Skeletal muscle cell (primary cell): ENCODE measurements around the gene FAM237B.

Experiments
- DNase-seq: peaks from one replicate; pipeline ENCODE4 v3.0.0-alpha.2; 2010; ENCODE audit warnings: low read depth
- H3K4me3 ChIP-seq: 2 replicates; pipeline ENCODE4 v1.5.1; 2011; ENCODE audit warnings: low read depth, mild to moderate bottlenecking, control low read depth, low read length, moderate library complexity

The FAM237B gene

DNA sequence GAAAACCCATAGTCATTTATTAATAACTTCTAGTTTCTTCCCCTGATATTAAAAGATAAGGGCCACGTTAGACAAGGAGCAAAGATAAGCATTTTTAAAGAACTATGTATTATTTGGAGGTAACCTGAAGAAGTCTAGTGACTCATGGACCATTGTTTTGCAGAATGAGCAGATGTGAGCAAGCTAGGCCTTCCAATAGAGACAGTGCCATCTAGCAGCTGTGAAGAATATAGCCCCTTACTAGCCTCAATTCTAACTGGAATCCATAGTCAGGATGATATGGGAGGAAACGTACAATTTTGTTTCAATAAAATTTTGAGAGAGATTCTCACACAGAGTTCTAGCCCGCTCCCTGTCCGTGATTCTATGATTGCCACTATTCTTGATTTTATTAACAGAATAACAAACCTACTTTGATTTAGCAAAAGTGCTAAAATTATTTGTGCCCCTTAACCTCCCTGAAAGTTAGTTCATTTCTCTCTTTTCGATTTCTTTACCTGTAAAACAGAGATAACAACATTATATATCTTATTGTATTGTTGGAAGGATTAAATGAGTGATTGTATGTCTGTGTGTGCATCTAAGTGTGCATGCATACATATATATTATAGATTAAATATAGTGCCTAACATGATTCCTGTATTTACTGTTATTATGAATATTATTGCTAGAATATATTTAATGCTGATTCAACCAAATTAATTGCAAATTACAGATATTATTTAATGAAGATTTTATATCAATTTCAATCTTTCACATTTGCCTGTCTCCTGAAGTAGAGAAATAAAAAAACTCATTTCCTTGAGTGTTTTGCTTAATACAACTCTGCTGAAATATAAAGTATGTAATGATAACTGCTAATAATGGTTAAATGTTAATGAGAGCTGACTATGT is 22.7 kb downstream of the FAM237B start:
- no peak overlapping the region for H3K4me3 ChIP-seq
- peak; percentile 42 for DNase-seq

DNA sequence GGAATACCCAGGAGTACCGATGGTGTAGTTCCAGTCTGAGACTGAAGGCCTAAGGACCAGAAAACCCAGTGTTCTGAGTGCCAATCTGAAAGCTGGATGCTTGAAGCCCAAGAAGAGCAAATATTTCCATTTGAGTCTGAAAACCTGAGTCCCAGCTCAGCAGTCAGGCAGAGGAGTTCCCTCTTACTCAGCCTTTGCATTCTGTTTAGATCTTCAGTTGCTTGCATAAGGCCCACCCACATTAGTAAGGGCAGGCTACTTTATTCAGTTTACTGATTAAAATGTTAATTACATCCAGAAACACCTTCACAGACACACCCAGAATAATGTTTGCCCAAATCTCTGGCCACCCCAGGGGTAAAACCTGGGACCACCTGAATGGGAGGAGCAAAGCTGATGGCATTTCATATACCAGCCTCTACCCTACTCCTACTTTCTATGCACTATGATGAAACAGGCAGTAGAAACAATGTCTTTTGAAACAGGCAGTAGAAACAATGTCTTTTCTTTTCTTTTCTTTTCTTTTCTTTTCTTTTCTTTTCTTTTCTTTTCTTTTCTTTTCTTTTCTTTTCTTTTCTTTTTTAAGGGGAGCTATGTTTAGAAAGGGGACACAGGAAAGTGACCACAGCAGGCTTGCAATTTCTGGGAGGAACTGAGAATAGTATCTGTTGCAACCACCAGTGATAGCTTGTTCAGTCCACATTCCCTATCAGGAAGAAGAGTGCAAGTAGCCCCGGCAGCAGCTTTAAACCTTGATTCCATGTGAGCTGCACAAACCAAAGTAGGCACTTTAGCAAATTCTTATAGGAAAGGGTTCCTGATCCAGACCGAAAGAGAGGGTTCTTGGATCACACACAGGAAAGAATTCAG is 30.6 kb downstream of the FAM237B start:
- H3K4me3 ChIP-seq: no peak overlapping the region
- DNase-seq: no peak

DNA sequence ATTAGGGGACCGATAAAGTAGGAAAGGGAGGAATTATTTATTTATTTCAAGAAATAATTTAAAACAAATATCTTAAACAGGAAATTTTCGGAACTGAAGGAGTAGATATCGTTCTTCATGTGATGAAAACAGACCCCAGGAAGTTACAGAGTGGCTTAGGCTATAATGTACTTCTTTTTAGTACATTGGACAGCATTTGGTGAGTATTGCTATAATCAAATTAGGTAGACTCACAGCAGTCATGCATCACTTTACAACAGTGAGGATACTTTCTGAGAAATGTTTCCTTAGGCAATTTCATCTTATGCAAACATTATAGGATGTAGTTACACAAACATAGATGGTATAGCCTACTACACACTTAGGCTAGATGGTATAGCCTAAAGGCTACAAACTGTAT is 33.0 kb downstream of the FAM237B start:
- no peak for DNase-seq
- no peak overlapping the region for H3K4me3 ChIP-seq

DNA sequence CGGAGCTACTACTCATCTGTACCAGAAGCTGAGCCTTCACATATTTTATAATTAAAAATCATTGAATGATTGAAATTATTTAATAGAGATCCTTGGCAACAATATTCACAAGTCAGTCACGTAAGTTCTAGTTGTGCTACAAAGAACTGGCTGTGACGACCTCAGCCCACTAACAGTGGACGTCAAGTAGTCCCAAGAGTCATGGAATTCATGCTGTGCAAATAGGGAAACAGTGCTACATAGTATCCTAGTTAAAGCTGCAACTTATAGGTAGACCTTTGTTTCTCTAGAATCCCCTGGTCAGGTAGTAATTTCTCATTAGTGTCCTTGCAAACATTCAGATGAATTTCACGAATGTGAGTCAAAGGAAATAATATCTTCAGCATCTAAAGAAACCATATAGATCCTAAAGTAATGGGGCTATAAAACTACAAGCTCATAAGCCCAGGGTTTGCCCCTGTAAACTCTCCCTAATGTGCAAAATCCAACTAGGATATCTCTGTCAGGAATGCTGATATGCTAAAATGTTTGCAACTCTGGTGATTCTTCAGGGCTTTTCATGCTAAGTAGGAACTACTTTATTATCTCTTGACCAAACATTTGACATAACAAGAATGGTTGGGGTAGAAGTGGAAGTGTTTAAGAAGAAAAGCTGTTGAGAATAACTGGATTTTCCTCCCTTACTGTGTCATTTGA is 44.9 kb downstream of the FAM237B start:
- no peak overlapping the region for H3K4me3 ChIP-seq
- no peak for DNase-seq

DNA sequence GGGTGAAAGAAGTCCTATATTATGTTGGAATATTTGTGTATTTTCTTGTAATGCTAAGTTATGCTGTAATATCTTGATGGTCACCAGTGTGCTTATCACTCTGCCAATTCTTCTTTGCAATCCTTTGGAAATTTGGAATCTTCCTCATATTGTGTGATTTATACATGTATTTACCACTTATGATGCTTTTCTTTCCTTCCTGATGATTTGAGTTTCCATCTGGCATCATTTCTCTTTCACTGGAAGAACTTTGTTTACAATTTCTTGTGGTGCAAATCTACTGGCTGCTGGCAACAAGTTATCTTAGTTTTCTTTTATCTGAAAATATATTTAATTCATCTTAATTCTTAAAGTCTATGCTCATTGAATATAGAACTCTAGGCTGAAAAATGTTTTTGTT is 46.9 kb downstream of the FAM237B start:
- no peak overlapping the region for H3K4me3 ChIP-seq
- no peak for DNase-seq

DNA sequence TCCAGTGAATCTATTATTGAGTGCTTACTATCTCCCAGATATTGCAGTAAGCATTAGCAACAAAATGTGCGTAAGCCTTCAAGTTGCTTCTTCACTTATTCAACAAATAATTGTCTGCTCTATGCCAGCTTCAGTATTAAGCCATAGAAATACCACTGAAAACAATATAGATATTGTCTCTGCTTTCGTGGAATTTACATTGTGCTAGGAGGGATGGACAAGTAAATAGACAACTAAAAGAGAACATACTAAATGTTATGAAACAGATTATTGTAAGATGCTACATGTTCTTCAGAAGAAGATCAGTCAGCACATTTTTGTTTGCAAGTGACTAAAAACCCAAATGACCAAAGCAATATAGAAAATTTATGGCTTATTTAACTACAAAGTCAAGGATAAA is 48.9 kb downstream of the FAM237B start:
- no peak for DNase-seq
- no peak overlapping the region for H3K4me3 ChIP-seq

DNA sequence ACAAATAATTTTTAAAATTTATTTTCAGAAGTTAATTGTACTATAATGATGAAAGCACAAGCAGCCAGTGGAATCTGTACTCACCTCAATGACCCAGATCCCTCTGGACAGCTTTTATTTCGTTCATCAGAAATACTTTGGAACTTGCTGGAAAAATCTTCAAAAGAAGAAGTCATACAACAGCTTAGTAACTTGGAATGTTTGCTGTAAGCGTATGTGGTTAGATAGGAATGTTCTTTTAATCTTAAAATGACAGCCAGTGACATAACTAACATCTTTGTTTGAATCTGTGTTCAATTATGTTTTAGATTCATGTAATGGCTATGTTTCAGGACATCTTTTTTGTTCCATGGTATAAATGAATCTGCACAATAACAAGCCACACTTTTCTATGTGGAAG is 49.4 kb downstream of the FAM237B start:
- peak; percentile 50 for DNase-seq
- H3K4me3 ChIP-seq: no peak overlapping the region

DNA sequence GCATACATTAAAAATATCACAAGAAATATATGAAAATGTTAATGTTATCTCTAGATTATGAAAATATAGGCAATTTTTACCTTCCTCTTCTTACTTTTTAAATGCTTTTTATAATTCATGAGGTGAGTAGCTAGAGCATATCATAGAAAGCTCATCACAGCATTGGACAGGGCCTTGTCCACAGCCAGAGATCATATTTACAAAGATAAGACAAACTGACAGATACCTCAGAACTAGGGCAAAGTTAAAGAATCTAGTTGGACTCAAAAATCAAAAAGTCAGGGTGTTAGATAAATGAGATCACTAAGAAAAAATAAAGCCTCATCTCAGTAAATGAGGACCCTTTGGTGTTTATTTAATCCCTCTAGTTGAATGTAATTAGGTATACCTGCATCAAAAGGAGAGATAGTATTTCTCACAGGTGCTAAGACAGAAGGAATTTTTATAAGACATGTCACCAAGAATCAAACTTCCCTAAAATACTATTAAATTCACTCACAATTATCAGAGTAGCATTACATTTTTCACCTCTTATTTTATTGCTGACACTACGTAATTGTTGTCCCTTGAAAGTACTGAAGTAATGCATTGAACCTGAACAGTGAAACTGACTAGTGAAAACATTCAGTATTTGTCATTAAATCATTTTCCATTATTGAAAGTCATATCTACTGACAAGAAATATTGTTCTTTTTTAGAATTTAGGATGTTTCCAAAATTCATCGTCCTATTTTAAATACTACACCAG is 50.5 kb downstream of the FAM237B start:
- DNase-seq: no peak
- H3K4me3 ChIP-seq: no peak overlapping the region

DNA sequence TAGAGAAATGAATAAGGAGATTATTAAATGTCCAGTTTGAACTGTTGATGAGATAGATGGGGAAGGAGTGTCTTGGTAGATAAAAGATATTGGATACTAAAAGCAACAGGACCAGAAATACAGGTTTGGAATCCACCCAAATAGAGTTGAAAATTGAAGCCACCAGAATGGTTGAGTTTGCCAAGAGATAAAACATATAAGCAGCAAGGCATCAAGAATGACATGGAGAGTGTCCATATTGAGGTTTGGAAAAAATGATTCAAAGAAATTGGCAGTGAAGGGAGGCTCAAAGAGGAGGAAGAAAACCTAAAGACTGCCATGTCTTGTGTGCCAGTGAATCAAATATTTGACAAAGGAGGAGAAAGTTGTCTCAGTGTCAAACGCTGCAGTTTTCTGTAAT is 51.9 kb downstream of the FAM237B start:
- DNase-seq: no peak
- no peak overlapping the region for H3K4me3 ChIP-seq

DNA sequence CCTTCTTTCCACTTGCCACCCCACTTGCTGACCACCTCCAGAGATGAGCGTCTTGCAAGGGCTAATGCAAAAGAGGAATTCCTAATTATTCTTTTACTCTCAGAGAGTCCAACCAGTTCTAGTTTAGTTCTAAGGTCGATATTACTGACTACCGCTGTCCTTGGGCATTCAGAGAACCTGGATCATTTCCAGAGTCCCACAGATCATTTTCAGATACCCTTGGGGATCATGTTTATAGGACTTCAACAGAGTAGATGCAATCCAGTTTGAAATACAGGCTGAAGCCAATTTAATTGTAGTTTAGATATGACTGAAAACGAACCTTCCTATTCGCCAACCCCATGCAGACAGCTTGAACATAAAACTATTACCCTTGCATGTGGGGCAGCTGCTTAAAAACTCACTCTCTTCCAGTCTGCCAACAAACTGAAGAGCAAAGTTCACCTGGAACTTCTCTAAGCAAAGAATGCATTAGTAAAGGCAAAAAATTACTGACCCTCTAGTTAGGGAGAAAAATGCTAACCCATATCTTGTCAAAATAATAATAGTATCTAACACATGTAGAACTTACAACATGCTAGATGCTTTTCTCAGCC is 53.7 kb downstream of the FAM237B start:
- H3K4me3 ChIP-seq: no peak overlapping the region
- no peak for DNase-seq

DNA sequence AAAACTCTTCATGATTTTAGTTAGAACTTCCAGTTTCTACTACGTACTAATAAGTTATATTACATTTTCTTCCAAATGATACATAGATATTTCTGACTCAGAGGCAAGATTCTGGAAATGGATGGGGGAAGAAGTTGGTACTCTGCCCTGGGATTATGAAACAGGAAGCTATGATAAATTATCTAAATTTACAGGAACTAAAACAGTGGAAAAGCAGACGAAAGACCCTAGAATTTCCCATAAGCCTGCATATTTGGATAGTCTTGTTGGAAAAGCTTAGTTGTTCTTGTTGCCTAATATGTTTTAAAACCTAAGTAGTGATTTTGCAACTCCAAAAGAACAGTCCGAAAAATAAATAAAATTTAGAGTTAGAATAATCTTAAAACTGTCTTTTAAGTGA is 54.3 kb downstream of the FAM237B start:
- no peak overlapping the region for H3K4me3 ChIP-seq
- peak; percentile 65 for DNase-seq
